Left ventricle myocardium superior (tissue), 1 donor: ENCODE measurements around the gene SRCIN1. TPM values are rescaled to one million over a fixed set of nuclear protein-coding genes. Genes with fewer than 3 reads are reported as not detected.

Experiments
- ATAC-seq: fragments of 200-7000 bp; cut with Tn5 transposase; one replicate; pipeline ENCODE4 v1.9.1; 2020; ENCODE audit warnings: mild to moderate bottlenecking, moderate library complexity
- DNase-seq: peaks from one replicate; pipeline ENCODE4 v3.0.0-alpha.2; 2020
- intact Hi-C: fragments of 100-400 bp; cut with micrococcal nuclease; formaldehyde crosslinking; loops from one replicate; pipeline ENCODE4 v1.11.0; 2022
- total RNA-seq: library from RNA; stranded (reverse); fragmentation: NEBNext Ultra II Directional; extraction: Animal tissue kit (Norgen Biotek cat#: 25700); gene quantifications from one replicate; pipeline ENCODE4 v1.2.1, GENCODE V29; 2021
- donor health status: DM: no; HTN: yes; CAD: no; lungs with severe emphysema.

SRCIN1 gene
- total RNA-seq, 1 donor from 2014 or later = 1.4 TPM

DNA sequence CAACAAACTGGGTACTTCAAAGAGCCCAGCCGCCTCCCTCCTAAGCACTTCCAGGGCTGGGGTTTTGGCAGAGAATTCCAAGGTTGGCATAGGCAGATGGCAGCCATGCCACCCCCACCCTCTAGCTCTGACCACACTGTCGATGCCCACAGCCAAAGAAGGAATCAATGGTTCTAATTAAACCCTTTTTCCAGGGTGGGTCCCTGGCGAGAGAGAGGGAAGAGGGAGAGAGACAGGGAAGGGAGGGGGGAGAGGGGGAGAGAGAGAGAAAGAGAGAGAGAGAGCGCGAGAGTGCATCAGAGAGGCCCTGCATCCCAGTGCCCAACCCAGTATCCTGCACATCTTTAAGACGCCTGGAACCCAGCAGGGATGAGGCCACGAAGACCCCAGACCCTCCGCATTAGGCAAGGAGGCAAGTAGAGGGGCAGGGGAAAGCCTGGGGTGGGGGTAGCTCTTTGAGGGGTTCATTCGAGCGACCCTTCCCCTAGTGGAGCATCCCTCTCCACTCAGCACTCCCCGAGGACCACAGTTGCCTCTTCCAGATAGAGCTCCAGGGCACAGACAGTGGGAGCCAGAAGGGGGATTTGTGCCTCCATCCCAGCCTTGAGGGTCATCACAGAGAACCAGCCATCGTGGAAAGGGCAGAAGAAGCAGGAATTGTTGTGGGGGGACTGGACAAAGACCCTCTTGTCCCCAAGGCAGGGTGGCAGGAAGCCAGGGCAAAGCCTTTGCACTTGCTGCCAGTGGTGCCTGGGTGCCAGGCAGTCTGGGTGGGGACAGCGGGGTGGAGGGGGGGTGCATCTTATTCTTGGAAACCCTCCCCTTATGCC, 2.6 kb downstream of the SRCIN1 start:
- ATAC-seq (no peak), DNase-seq (no peak)
- intact Hi-C loops = no loop called here

GRCh38 chr17:38602453-38602852, 3.3 kb downstream of the SRCIN1 start:
- no peak for ATAC-seq
- no peak for DNase-seq
- intact Hi-C loops = no loop called here

GRCh38 chr17:38601539-38602351, 4.0 kb downstream of the SRCIN1 start:
- ATAC-seq (no peak), DNase-seq (no peak)
- intact Hi-C loops = no loop called here

GRCh38 chr17:38600906-38601305, 4.8 kb downstream of the SRCIN1 start:
- intact Hi-C loops = no loop called here
- ATAC-seq (no peak), DNase-seq (no peak)

DNA sequence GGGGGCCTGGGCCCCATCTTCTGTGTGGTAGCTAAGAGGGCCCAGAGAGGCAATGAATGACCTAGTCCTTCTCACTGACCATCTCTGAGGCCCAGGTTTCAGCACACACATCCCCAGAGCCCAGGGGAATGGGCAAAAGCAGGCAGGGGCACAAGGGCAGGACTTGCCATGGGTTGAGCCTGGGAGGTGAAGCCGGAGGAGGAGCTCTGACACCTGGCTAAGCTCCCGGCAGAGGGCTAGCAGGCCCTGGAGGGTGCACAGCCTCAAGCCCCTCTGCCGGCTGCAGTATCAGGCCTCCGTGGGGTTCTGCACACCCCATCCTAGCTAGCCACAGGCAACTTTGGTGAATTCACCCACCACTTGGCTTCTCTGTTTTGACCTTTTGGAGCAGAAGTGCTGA, 5.3 kb downstream of the SRCIN1 start:
- intact Hi-C loops = no loop called here
- DNase-seq = no peak

GRCh38 chr17:38599398-38599856, 6.3 kb downstream of the SRCIN1 start:
- ATAC-seq (no peak), DNase-seq (no peak)

More for the DNA sequence above, 5.3 kb downstream of the SRCIN1 start:
- ATAC-seq = no peak

GRCh38 chr17:38598995-38599394, 6.8 kb downstream of the SRCIN1 start:
- no peak for ATAC-seq
- intact Hi-C loops = no loop called here
- DNase-seq = no peak

More at GRCh38 chr17:38599398-38599856, 6.3 kb downstream of the SRCIN1 start:
- intact Hi-C loops = no loop called here

DNA sequence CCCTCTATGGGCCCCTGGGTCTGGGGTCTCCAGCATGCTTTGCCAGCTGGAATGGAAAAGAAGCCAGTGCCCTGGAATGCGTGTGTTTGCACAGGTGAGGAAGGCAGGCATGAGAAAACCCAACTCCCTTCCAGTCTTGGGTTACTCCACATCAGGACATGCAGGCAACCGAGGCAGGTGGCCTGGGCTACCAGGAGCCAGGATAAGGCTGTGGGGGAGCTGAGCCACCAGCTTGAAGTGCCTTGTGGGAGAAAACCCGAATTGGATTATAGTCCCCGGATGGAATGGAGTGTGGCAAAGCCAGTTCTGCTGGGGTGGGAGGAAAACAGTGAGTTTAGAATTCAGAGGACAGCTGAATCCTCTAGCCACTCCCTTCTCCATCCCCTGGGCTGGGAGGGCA, 7.2 kb downstream of the SRCIN1 start:
- ATAC-seq (peak; percentile 14), DNase-seq (no peak)
- intact Hi-C loops = no loop called here

DNA sequence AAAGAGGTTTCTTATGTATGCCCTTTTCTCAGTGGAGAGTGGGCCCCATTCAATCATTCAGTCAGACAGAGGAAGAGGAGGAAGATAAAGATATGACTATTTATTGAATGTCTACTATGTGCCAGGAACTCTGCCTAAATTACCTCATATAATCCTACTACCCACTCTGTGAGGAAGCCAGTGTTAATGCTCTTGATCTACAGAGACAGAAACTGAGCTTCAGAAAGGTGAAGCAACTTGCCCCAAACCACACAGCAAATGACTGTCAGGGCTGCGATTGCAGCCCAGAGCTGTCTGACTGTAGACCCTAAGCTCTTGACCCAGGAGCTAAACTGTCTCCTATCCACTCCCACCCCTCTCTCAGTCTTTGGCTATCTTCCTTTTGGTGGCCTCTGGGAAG, 8.4 kb downstream of the SRCIN1 start:
- intact Hi-C loops = no loop called here
- DNase-seq (no peak), ATAC-seq (no peak)

- ATAC-seq (no peak), DNase-seq (no peak)
- intact Hi-C loops = no loop called here
Measured at GRCh38 chr17:38596651-38597050, 9.1 kb downstream of the SRCIN1 start.

GRCh38 chr17:38595892-38596291, 9.9 kb downstream of the SRCIN1 start:
- intact Hi-C loops = no loop called here
- ATAC-seq = no peak
- DNase-seq = no peak

DNA sequence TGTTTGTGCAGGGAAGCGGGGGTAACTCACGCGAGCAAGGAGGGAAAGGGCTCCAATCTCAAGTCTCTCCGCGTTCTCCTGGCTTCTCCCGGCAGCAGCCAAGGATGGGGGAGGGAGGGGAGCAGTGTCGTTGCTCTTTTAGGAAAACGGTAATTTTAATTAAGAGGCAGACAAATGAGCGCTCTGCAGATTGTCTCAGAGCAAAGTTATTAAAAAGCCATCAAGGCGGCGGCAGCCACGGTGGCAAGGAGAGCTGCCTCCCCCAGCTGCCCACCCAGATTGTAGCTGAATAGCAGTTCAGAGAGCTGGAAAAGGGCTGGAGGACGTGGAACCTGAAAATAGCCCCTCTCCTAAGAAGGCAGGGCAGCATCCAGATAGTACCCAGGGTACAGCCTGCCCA, 11.6 kb downstream of the SRCIN1 start:
- ATAC-seq (no peak), DNase-seq (no peak)
- intact Hi-C loops = no loop called here

DNA sequence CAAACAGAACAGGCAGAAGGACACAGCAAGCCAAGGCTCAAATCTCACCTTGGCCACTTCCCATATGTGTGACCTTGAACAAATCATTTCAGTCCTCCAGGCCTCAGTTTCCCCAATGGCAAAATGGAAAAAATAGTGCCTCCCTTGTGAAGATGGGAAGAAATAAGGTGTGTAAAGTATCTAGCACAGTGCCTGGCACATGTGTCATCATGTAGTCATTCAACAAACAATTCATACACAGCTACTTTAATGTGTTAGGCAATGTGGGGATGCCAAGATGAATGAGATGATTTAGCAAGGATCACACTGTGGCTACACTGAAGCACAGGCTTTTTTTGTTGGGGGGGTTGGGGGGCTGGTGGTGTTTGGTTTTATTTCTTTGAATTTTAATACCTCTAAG, 13.3 kb downstream of the SRCIN1 start:
- intact Hi-C loops = no loop called here
- ATAC-seq (no peak), DNase-seq (no peak)

DNA sequence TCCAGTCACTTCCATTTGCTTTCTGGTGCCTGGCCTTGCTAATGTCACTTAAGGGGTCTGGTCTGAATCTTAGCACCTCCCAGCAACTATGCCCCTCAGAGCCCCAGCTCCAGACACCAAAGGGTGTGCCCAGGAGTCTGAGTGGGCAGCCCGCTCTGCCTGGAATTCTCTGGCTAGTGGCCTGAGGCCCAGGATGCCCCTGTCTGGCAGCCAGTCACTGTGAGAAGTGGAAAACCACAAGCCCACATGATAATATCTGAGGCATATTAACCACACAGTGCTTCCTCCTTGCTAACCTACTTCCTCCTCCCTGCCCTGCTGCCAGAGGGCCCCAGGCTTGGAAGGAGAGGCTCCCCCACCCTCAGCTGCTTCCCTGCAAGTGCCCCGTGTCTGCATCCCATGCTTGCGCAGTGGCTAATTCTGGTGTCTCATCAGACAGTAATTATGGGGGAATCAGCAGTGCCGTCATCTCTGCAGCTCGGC, 14.0 kb downstream of the SRCIN1 start:
- intact Hi-C loops = no loop called here
- DNase-seq (no peak), ATAC-seq (peak; percentile 35)

DNA sequence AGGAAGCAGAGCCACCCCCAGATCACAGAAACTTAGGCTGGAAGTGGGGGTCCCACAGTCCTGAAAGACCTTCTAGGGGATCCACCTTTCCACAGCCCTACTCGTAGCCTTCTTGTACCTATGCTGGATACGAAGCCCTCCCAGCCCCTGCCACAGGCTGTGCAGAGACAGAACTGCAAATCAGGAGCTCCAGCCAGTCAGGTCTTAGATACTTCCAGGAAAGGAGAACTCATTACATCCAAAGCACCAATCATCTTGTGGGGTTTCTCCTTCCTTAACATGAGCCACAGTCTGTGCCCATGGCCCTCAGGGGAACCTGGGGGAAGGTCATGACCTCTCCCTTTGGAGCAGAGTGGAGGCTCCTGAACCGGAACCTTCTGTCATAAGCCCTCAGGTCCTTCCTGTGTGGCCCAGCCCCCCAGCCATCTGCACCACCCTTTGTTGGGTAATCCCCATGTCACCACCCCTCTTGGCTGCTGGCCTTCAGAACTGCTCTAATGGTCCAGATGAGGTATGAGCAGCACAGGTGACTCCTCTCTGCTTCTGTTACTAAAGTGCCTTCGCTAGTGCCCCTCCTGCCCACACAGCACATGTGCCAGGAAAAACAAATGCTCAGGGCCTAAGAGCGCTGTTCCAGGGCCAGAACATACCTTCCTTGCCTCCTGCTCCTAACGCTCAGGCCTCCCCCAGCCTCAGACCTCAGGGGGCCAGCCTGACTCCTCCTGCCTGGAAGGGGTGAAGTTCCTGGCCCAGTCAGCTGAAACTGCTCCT, 14.6 kb downstream of the SRCIN1 start:
- intact Hi-C loops = no loop called here
- peak; percentile 18 for ATAC-seq
- DNase-seq = no peak

DNA sequence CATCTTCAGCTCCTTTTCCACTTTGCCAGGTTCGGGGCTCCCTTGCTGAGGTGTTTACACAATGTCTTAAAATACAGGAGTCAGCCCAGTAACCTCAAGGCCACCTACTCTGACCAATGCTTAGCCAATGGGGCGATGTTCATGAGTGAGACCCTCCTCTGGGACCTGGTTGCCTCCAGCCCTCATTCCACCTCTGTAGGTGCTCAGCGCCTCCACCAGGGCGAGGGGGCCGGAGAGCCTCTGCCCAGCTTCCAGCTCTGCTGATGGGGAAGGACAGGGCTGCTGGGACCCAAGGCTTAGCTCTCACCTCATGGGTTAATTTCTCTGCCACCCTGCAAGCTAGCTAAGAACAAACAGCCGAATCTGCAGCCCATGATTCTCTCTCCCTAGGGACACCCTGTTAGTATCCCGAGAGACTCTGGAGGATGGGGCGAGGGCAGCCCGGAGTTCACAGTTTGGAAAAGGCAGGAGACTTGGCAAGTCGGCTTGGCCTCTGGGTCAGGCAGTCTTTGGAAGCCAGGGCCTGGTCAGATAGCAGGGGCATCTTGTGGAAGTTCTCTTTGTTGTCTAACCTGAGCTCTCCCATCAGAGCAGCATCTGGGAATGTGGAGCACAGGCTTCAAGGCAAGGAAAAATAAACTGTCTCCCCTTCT, 16.2 kb downstream of the SRCIN1 start:
- intact Hi-C loops = no loop called here
- ATAC-seq (no peak), DNase-seq (no peak)

GRCh38 chr17:38588788-38589174, 17.0 kb downstream of the SRCIN1 start:
- no peak for ATAC-seq
- DNase-seq = no peak
- intact Hi-C loops = no loop called here

- intact Hi-C loops = no loop called here
- ATAC-seq = no peak
- no peak for DNase-seq
Measured at GRCh38 chr17:38587947-38588787, 17.6 kb downstream of the SRCIN1 start.
